Activated naive CD8-positive, alpha-beta T cell treated with anti-CD3 and anti-CD28 coated beads, Interleukin-2, amount 10 ng/mL, durations not matched to agents 7 days and 5 days (primary cell): ENCODE data around the gene ARF4. TPM values are rescaled to one million over a fixed set of nuclear protein-coding genes. Genes with fewer than 3 reads are reported as not detected.

Experiments
- total RNA-seq, 2 experiments: library from RNA; stranded (reverse); gene quantifications; one replicate each; pipeline ENCODE4 v1.2.3, GENCODE V29; 2021

ARF4 gene
- total RNA-seq, 2 experiments from 2014 or later = 46.1 to 46.3 TPM

Other genes starting within 250 kb of the ARF4 start
- gene DNAH12, start 53.0 kb downstream of the ARF4 start, total RNA-seq = under 1 TPM; 0.20 to 0.30 TPM
- gene PDE12, start 41.1 kb downstream of the ARF4 start, total RNA-seq = 10 to 100 TPM; 23.3 to 27.3 TPM
- 10 to 100 TPM; 30.6 to 31.9 TPM for gene DENND6A, start 95.7 kb upstream of the ARF4 start, total RNA-seq
- 10 to 100 TPM; 58.0 to 69.7 TPM for gene SLMAP, start 159.0 kb upstream of the ARF4 start, total RNA-seq